Activated naive CD4-positive, alpha-beta T cell treated with anti-CD3 and anti-CD28 coated beads for 36 hours (primary cell): ENCODE measurements around the gene USP2. TPM values are rescaled to one million over a fixed set of nuclear protein-coding genes. Genes with fewer than 3 reads are reported as not detected.
"Not testable (repeated sequence)": the region's sequence is repeated elsewhere in the genome, so short reads cannot be mapped to it uniquely, and the experiment has no call there.

Source experiments
- CTCF ChIA-PET: fragments of 350-600 bp; sonication (Branson Sonifier 250); formaldehyde crosslinking; loops from one replicate; lab custom pipeline; 2021; ENCODE audit warnings: antibody characterized with exemption; lab: Charles Lee
- DNase-seq: peaks from one replicate; pipeline ENCODE4 v3.0.0-alpha.2; 2020
- H3K27ac Mint-ChIP-seq: one replicate; pipeline ENCODE4 v1.8.0; 2021; ENCODE audit warnings: mild to moderate bottlenecking, mixed read lengths
- H3K27me3 Mint-ChIP-seq: one replicate; pipeline ENCODE4 v1.8.0; 2021; ENCODE audit warnings: low read depth, mixed read lengths
- H3K36me3 Mint-ChIP-seq: one replicate; pipeline ENCODE4 v1.8.0; 2021; ENCODE audit warnings: low read depth, mixed read lengths
- H3K4me1 Mint-ChIP-seq: one replicate; pipeline ENCODE4 v1.8.0; 2021; ENCODE audit warnings: low read depth, mixed read lengths
- H3K4me3 Mint-ChIP-seq: one replicate; pipeline ENCODE4 v1.8.0; 2021; ENCODE audit warnings: mild to moderate bottlenecking, moderate library complexity, mixed read lengths
- H3K9me3 Mint-ChIP-seq: one replicate; pipeline ENCODE4 v1.8.0; 2021; ENCODE audit warnings: mixed read lengths
- intact Hi-C: fragments of 100-400 bp; cut with micrococcal nuclease; formaldehyde crosslinking; loops from one replicate; pipeline ENCODE4 v1.15.1; 2023
- total RNA-seq, 2 experiments: library from RNA; stranded (reverse); gene quantifications; one replicate each; pipeline ENCODE4 v1.2.3, GENCODE V29; 2021

USP2 gene
- total RNA-seq, 2 experiments from 2014 or later = 0.35 to 0.57 TPM

- H3K36me3 Mint-ChIP-seq, H3K4me1 Mint-ChIP-seq, H3K27me3 Mint-ChIP-seq, intact Hi-C loops, DNase-seq, H3K4me3 Mint-ChIP-seq, H3K27ac Mint-ChIP-seq, H3K9me3 Mint-ChIP-seq: not testable (repeated sequence)
- CTCF ChIA-PET = interaction anchor here (0.7 to 11.9 kb wide), 6 partner anchors 19 to 92 kb away, joined by 3 to 132 read pairs (median 12); partner anchors contain the start of gene RNF26
These were observed 1.0 kb upstream of the USP2 start for GRCh38 chr11:119382513-119382912.

DNA sequence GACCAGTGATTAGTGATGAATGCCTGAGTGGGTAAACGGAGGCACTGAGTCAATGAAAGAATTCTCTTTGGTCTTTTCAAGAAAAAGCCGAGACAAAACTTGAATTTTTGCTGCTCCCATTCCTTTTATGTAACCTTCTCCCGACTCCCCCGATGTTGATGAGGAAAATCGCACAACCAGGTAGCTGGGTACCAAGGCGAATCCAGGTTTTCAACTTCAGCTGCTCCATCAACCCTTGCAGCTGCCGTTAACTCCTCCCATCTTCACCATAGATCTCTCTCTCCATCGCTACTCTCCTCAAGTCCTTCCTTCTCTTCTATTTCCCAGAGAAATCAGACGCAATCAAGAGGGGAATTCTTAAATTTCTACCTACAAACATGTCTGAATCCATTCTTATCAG, 611 bp upstream of the USP2 start:
- intact Hi-C loops = no loop called here
- H3K9me3 Mint-ChIP-seq = no peaks in the 10 kb centered on the region

GRCh38 chr11:119380827-119381180, 686 bp downstream of the USP2 start:
- Mint-ChIP-seq H3K4me1 (peaks cover 5% of the 10 kb centered on the region), H3K4me3 (no peak overlapping the region), H3K27ac (no peak overlapping the region), H3K36me3 (no peaks in the 10 kb centered on the region), H3K9me3 (no peaks in the 10 kb centered on the region), H3K27me3 (no peaks in the 10 kb centered on the region)
- no peak for DNase-seq
- CTCF ChIA-PET = interaction anchor here (0.6 to 11.9 kb wide), 14 partner anchors 9 to 475 kb away, joined by 3 to 132 read pairs (median 5); partner anchors contain the start of gene RNF26
- intact Hi-C loops = loop anchor here (1.0 kb wide), 4 partner anchors 25 to 93 kb away; partner anchors contain the start of gene RNF26

More for the DNA sequence above, 611 bp upstream of the USP2 start:
- H3K27ac Mint-ChIP-seq = no peak overlapping the region
- H3K4me3 Mint-ChIP-seq = no peak overlapping the region
- CTCF ChIA-PET = interaction anchor here (0.5 to 11.9 kb wide), 9 partner anchors 17 to 121 kb away, joined by 3 to 132 read pairs (median 9); partner anchors contain the start of gene RNF26
- H3K27me3 Mint-ChIP-seq = no peaks in the 10 kb centered on the region
- no peak for DNase-seq
- H3K4me1 Mint-ChIP-seq = peaks cover 5% of the 10 kb centered on the region
- no peaks in the 10 kb centered on the region for H3K36me3 Mint-ChIP-seq

DNA sequence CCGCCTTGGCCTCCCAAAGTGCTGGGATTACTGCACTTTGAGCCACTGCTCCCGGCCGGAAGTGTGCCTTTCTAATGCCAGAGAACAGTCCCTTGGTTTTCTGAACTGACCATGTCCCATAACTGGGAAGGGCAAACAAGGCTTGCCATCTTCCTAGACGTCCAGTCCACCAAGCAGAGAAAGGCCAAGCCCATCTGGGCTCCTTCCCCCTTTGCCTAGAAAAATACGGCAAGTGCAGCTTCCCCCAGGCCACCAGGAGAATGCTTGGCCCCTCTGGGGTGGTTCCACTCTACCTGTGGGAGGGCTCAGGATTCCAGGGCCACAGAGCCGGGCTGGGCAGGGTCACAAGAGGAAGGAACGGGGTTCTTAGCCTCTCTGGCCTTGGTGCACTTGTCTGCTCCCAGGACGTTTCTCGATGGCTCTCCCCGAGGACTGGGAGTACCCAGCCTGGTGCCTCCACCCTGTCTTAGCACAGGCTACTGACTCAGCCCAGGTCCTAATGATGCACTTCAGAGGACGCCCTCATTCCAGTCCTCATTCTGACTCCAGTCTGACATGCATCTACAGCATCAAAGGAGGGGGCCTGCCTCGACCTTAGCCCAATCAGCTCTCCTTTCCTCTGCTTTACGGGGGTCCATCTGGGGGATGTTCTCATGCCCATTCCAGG, 1.2 kb downstream of the USP2 start:
- H3K27me3 Mint-ChIP-seq = no peaks in the 10 kb centered on the region
- intact Hi-C loops = no loop called here
- CTCF ChIA-PET = interaction anchor here (0.6 to 11.9 kb wide), 9 partner anchors 9 to 475 kb away, joined by 3 to 132 read pairs (median 5); no protein-coding TSS in a partner anchor

GRCh38 chr11:119378851-119379465, 2.5 kb downstream of the USP2 start:
- Mint-ChIP-seq H3K4me3 (no peak overlapping the region), H3K27me3 (no peaks in the 10 kb centered on the region), H3K27ac (no peak overlapping the region), H3K9me3 (no peaks in the 10 kb centered on the region), H3K36me3 (no peaks in the 10 kb centered on the region), H3K4me1 (peaks cover 5% of the 10 kb centered on the region)
- intact Hi-C loops = no loop called here
- CTCF ChIA-PET = interaction anchor here (0.8 to 11.9 kb wide), 2 partner anchors 22 to 102 kb away, joined by 3 to 132 read pairs; no protein-coding TSS in a partner anchor
- DNase-seq = no peak

More for the DNA sequence above, 1.2 kb downstream of the USP2 start:
- no peaks in the 10 kb centered on the region for H3K36me3 Mint-ChIP-seq
- H3K27ac Mint-ChIP-seq = no peak overlapping the region
- H3K4me1 Mint-ChIP-seq = peaks cover 5% of the 10 kb centered on the region
- H3K4me3 Mint-ChIP-seq = no peak overlapping the region
- DNase-seq = no peak
- no peaks in the 10 kb centered on the region for H3K9me3 Mint-ChIP-seq

- CTCF ChIA-PET = interaction anchor here (0.8 to 11.9 kb wide), 2 partner anchors 21 to 103 kb away, joined by 3 to 132 read pairs; no protein-coding TSS in a partner anchor
- Mint-ChIP-seq H3K4me1 (peaks cover 9% of the 10 kb centered on the region), H3K27me3 (no peaks in the 10 kb centered on the region), H3K36me3 (no peaks in the 10 kb centered on the region), H3K4me3 (no peak overlapping the region), H3K27ac (no peak overlapping the region), H3K9me3 (no peaks in the 10 kb centered on the region)
- DNase-seq = no peak
- intact Hi-C loops = no loop called here
These were observed 3.4 kb downstream of the USP2 start for GRCh38 chr11:119377961-119378667.

DNA sequence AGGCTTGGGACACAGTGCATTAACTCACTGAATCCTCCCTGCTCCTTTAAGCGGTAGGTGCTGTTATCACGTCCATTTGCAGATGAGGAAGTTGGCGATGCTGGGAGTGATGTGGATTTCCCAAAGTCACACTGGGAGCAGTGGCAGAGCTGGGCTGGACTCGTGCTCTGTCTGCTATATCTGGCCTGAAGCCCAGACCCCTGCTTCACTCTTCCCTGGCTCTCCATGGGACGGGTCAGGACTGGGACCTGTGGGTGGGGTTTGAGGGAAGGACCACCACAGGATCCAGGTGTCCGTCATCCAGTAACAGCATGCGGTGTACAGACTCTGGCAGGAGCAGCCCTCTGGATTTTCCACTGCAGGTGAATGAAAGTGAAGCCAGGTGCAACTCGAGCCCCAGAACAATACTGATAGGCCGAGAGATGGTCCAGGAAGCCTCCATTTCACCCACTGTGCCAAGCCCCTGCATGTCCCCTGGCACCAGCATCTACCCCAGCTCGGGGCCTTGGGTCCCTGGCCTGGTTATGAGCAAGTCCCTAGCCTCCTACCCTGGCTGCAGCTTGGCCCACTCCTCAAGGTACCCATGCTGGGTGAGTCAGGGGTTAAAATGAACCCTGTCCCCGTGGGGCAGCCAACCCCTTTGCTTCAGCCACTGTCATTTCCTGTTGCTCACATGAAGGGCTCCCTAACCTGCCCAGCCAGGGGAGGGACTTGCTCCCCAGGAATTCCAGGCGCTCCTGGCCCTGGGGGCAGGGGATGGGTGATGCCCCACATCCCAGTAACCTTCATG, 4.2 kb downstream of the USP2 start:
- no peak overlapping the region for H3K27ac Mint-ChIP-seq
- intact Hi-C loops = no loop called here
- H3K9me3 Mint-ChIP-seq = no peaks in the 10 kb centered on the region
- peaks cover 9% of the 10 kb centered on the region for H3K4me1 Mint-ChIP-seq
- H3K36me3 Mint-ChIP-seq = no peaks in the 10 kb centered on the region
- no peak overlapping the region for H3K4me3 Mint-ChIP-seq
- no peaks in the 10 kb centered on the region for H3K27me3 Mint-ChIP-seq
- DNase-seq = no peak
- CTCF ChIA-PET = interaction anchor here (0.7 to 11.9 kb wide), 4 partner anchors 20 to 97 kb away, joined by 3 to 132 read pairs (median 11); no protein-coding TSS in a partner anchor

GRCh38 chr11:119376197-119376847, 5.2 kb downstream of the USP2 start:
- H3K4me3 Mint-ChIP-seq = no peak overlapping the region
- intact Hi-C loops = no loop called here
- no peak for DNase-seq
- CTCF ChIA-PET = interaction anchor here (0.7 to 11.9 kb wide), 5 partner anchors 14 to 98 kb away, joined by 3 to 132 read pairs (median 6); no protein-coding TSS in a partner anchor
- H3K36me3 Mint-ChIP-seq = no peaks in the 10 kb centered on the region
- H3K9me3 Mint-ChIP-seq = no peaks in the 10 kb centered on the region
- H3K27ac Mint-ChIP-seq = no peak overlapping the region
- H3K4me1 Mint-ChIP-seq = peaks cover 9% of the 10 kb centered on the region
- peaks cover 1% of the 10 kb centered on the region for H3K27me3 Mint-ChIP-seq

GRCh38 chr11:119375337-119376196, 5.9 kb downstream of the USP2 start:
- Mint-ChIP-seq H3K36me3 (no peaks in the 10 kb centered on the region), H3K27me3 (peaks cover 2% of the 10 kb centered on the region), H3K4me3 (no peak overlapping the region), H3K4me1 (peaks cover 4% of the 10 kb centered on the region), H3K9me3 (no peaks in the 10 kb centered on the region), H3K27ac (no peak overlapping the region)
- CTCF ChIA-PET = interaction anchor here (0.7 to 11.9 kb wide), 6 partner anchors 10 to 704 kb away, joined by 4 to 132 read pairs (median 6); no protein-coding TSS in a partner anchor
- intact Hi-C loops = no loop called here
- no peak for DNase-seq

DNA sequence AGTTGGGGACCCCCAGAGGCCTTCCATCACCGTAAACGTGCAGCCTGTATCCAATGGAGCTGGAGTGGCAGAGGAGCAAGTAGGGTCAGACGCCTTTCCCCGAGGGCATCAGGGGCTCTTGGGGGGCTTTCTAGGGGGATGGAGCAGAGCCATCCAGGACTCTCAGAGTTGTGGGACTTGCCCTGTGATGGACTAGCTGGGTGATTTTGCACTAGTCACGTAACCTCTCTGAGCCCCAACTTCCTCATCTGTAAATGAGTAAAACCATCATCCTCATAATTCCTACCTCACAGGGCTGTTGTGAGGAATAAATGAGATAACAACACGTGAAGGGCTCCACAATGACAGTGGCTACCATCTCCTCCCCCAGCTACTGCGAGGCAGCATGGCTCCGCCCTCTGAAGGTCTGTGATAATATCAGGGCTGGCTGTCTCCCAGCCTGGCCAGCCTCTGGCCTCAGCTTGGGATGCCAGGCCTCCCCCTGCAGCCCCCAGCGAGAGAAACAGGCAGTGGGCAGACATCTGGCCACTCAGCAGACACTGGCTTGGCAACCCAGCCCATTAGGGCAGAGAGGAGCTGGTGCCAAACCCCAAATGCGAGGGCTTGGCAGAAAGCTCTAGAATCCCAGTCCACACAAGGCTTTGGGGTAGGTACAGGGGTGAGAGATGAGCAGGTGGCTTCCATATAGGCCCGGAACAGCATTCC, 6.7 kb downstream of the USP2 start:
- Mint-ChIP-seq H3K27me3 (peaks cover 8% of the 10 kb centered on the region), H3K9me3 (no peaks in the 10 kb centered on the region), H3K4me3 (no peak overlapping the region), H3K27ac (no peak overlapping the region), H3K4me1 (peaks cover 4% of the 10 kb centered on the region), H3K36me3 (no peaks in the 10 kb centered on the region)
- DNase-seq = no peak
- intact Hi-C loops = loop anchor here (1.0 kb wide), 1 partner anchor 18 kb away; no protein-coding TSS in a partner anchor
- CTCF ChIA-PET = interaction anchor here (0.6 to 11.9 kb wide), 10 partner anchors 9 to 734 kb away, joined by 3 to 132 read pairs (median 5); no protein-coding TSS in a partner anchor
